H1 (cell line): ENCODE data around the gene SLC39A6. TPM values are rescaled to one million over a fixed set of nuclear protein-coding genes. Genes with fewer than 3 reads are reported as not detected.

ENCODE experiments used
- CTCF ChIA-PET: fragments of 300-600 bp; sonication (Branson Sonifier 250); formaldehyde crosslinking; loops from one replicate; lab custom pipeline; 2021; ENCODE audit not compliant: partially characterized antibody; lab: Charles Lee
- POLR2A ChIA-PET: fragments of 300-600 bp; sonication (Branson Sonifier 250); formaldehyde crosslinking; loops from one replicate; lab custom pipeline; 2021; ENCODE audit warnings: inconsistent platforms; ENCODE audit not compliant: partially characterized antibody; lab: Charles Lee
- DNase-seq, 2 experiments: peaks; one replicate each; pipeline versions ENCODE4 v3.0.0 to v3.0.0-alpha.2; 2010 to 2022; ENCODE audit warnings: low spot score in 2 of 2, low read depth in 1 of 2, mixed read lengths in 1 of 2
- FAIRE-seq: peaks from 2 replicates; lab custom pipeline; 2011; peaks lifted over from hg19 to GRCh38; lab: Jason Lieb, UNC
- H2AFZ ChIP-seq: 2 replicates; pipeline ENCODE4 v1.8.1; 2012; ENCODE audit warnings: low read length, inconsistent platforms
- H2AK5ac ChIP-seq: 2 replicates; pipeline ENCODE4 v1.6.1; 2013; ENCODE audit warnings: low read depth, low read length
- H2BK120ac ChIP-seq: replicated peaks from 2 replicates; pipeline ENCODE3; 2013; ENCODE audit warnings: low read depth, low read length, inconsistent platforms
- H2BK12ac ChIP-seq: 2 replicates; pipeline ENCODE4 v1.6.1; 2013; ENCODE audit warnings: low read depth, low read length
- H2BK15ac ChIP-seq: 2 replicates; pipeline ENCODE4 v1.6.1; 2013; ENCODE audit warnings: low read length
- H2BK20ac ChIP-seq: 2 replicates; pipeline ENCODE4 v1.6.1; 2013; ENCODE audit warnings: low read length
- H2BK5ac ChIP-seq: 2 replicates; pipeline ENCODE4 v1.6.1; 2013; ENCODE audit warnings: low read depth, low read length
- H3K14ac ChIP-seq: 2 replicates; pipeline ENCODE4 v1.6.1; 2013; ENCODE audit warnings: inconsistent platforms; ENCODE audit not compliant: insufficient read length
- H3K18ac ChIP-seq: 2 replicates; pipeline ENCODE4 v1.6.1; 2013; ENCODE audit warnings: low read length; ENCODE audit errors: extremely low read depth
- H3K23ac ChIP-seq: 2 replicates; pipeline ENCODE4 v1.6.1; 2013; ENCODE audit warnings: inconsistent platforms; ENCODE audit not compliant: insufficient read length
- H3K23me2 ChIP-seq: 2 replicates; pipeline ENCODE4 v1.6.1; 2013; ENCODE audit warnings: low read depth, low read length
- H3K27ac ChIP-seq: 2 replicates; pipeline ENCODE4 v1.6.1; 2011; ENCODE audit warnings: low read depth, low read length, inconsistent platforms
- H3K27me3 ChIP-seq, 4 experiments: replicated peaks in 1 of 4; 1 replicate in 1 of 4; 2 replicates in 3 of 4; pipeline versions ENCODE4 v1.6.1 to v1.8.1; 2011 to 2013; ENCODE audit warnings: low read length in 3 of 4, mild to moderate bottlenecking in 3 of 4, inconsistent platforms in 2 of 4, mixed read lengths in 2 of 4, moderate library complexity in 1 of 4; ENCODE audit not compliant: control insufficient read depth in 3 of 4, insufficient read depth in 3 of 4; ENCODE audit errors: extremely low read depth in 1 of 4
- H3K36me3 ChIP-seq, 4 experiments: 2 replicates each; pipeline versions ENCODE4 v1.6.1 to v1.8.1; 2011 to 2013; ENCODE audit warnings: mild to moderate bottlenecking in 4 of 4, low read length in 3 of 4, moderate library complexity in 2 of 4, control low read depth in 1 of 4, inconsistent platforms in 1 of 4; ENCODE audit not compliant: insufficient read depth in 4 of 4, control insufficient read depth in 2 of 4
- H3K4ac ChIP-seq: replicated peaks from 2 replicates; pipeline ENCODE3; 2013; ENCODE audit warnings: low read length, low read depth, mixed read lengths, inconsistent platforms; ENCODE audit not compliant: insufficient read length
- H3K4me1 ChIP-seq, 4 experiments: replicated peaks in 1 of 4; 1 replicate in 1 of 4; 2 replicates in 3 of 4; pipeline versions ENCODE4 v1.6.1 to v1.8.1; 2011 to 2013; ENCODE audit warnings: low read length in 3 of 4, inconsistent platforms in 2 of 4, mixed read lengths in 1 of 4; ENCODE audit not compliant: insufficient read depth in 4 of 4, control insufficient read depth in 3 of 4
- H3K4me2 ChIP-seq, 2 experiments: 2 replicates each; pipeline versions ENCODE4 v1.6.1 to v1.8.1; 2011 to 2013; ENCODE audit warnings: low read depth in 2 of 2, low read length in 2 of 2, control low read depth in 1 of 2, inconsistent platforms in 1 of 2, mild to moderate bottlenecking in 1 of 2; ENCODE audit not compliant: insufficient read depth in 1 of 2
- H3K4me3 ChIP-seq, 4 experiments: fragments of 200-600, 300-600 bp in 1 of 4; sonication (generic), shearing (Covaris generic), sonication (Bioruptor Twin) in 1 of 4; 2 replicates each; pipeline versions ENCODE4 v1.5.1 to v1.8.1; 2011 to 2016; ENCODE audit warnings: low read length in 4 of 4, low read depth in 3 of 4, control low read depth in 2 of 4, inconsistent platforms in 2 of 4, mild to moderate bottlenecking in 2 of 4, mixed read lengths in 1 of 4, moderate library complexity in 1 of 4; ENCODE audit not compliant: insufficient read depth in 2 of 4; ENCODE audit errors: extremely low read depth in 1 of 4
- H3K56ac ChIP-seq: replicated peaks from 2 replicates; pipeline ENCODE3; 2013; ENCODE audit warnings: low read depth, mild to moderate bottlenecking, mixed read lengths, low read length, inconsistent platforms; ENCODE audit not compliant: insufficient read length
- H3K79me1 ChIP-seq: 2 replicates; pipeline ENCODE4 v1.6.1; 2013; ENCODE audit warnings: low read depth, low read length, control low read depth
- H3K79me2 ChIP-seq, 2 experiments: 2 replicates each; pipeline versions ENCODE4 v1.6.1 to v1.8.1; 2012 to 2013; ENCODE audit warnings: low read length in 2 of 2, mild to moderate bottlenecking in 2 of 2, inconsistent platforms in 1 of 2; ENCODE audit not compliant: insufficient read depth in 2 of 2, control insufficient read depth in 1 of 2
- H3K9ac ChIP-seq, 4 experiments: replicated peaks in 1 of 4; 1 replicate in 1 of 4; 2 replicates in 3 of 4; pipeline versions ENCODE4 v1.6.1 to v1.8.1; 2011 to 2013; ENCODE audit warnings: low read depth in 3 of 4, low read length in 3 of 4, control low read depth in 2 of 4, mild to moderate bottlenecking in 2 of 4, moderate library complexity in 2 of 4, inconsistent platforms in 1 of 4; ENCODE audit errors: extremely low read depth in 1 of 4
- H3K9me3 ChIP-seq, 2 experiments: 2 replicates each; pipeline versions ENCODE4 v1.6.1 to v1.8.1; 2012 to 2013; ENCODE audit warnings: mild to moderate bottlenecking in 2 of 2, moderate library complexity in 2 of 2, control low read depth in 1 of 2, inconsistent platforms in 1 of 2, low read depth in 1 of 2, low read length in 1 of 2, mixed read lengths in 1 of 2; ENCODE audit not compliant: insufficient read depth in 2 of 2
- H4K20me1 ChIP-seq, 2 experiments: replicated peaks in 1 of 2; 2 replicates each; pipeline versions ENCODE3 to v1.8.1; 2011 to 2013; ENCODE audit warnings: inconsistent platforms in 2 of 2, low read length in 2 of 2, mild to moderate bottlenecking in 1 of 2; ENCODE audit not compliant: insufficient read depth in 2 of 2, control insufficient read depth in 1 of 2
- H4K5ac ChIP-seq: 2 replicates; pipeline ENCODE4 v1.6.1; 2013; ENCODE audit warnings: low read length, low read depth, mixed read lengths, inconsistent platforms; ENCODE audit not compliant: insufficient read length
- H4K8ac ChIP-seq: 2 replicates; pipeline ENCODE4 v1.8.0; 2013; ENCODE audit warnings: mild to moderate bottlenecking, moderate library complexity, low read length, inconsistent platforms; ENCODE audit not compliant: insufficient read depth; ENCODE audit errors: extremely low read depth
- H4K91ac ChIP-seq: replicated peaks from 2 replicates; pipeline ENCODE3; 2013; ENCODE audit warnings: low read length, mixed read lengths, inconsistent platforms; ENCODE audit not compliant: insufficient read length
- ATF2 ChIP-seq: IDR thresholded peaks from 2 replicates; pipeline ENCODE4 v1.6.1; 2012; ENCODE audit warnings: low read length, inconsistent platforms
- CREB1 ChIP-seq: IDR thresholded peaks from 2 replicates; pipeline ENCODE4 v1.6.1; 2012; ENCODE audit warnings: inconsistent platforms
- NRF1 ChIP-seq: IDR thresholded peaks from 2 replicates; pipeline ENCODE4 v1.6.1; 2011; ENCODE audit warnings: mild to moderate bottlenecking, low read depth, low read length, improper control_type of control experiment
- SIRT6 ChIP-seq: IDR thresholded peaks from one replicate; pipeline ENCODE4 v1.7.1; 2012; ENCODE audit warnings: low read length, inconsistent platforms
- ZNF274 ChIP-seq: IDR thresholded peaks from 2 replicates; pipeline ENCODE4 v1.7.0; 2012; ENCODE audit warnings: low read length, borderline replicate concordance; ENCODE audit errors: extremely low read depth
- WGBS, 2 experiments: shearing (Covaris generic) in 1 of 2; methylation state at CpG; one replicate each; pipeline versions ENCODE4 v1.1.6 to v1.1.7; 2013 to 2015; ENCODE audit warnings: low lambda C conversion rate in 2 of 2, mixed read lengths in 2 of 2, inconsistent platforms in 1 of 2, low coverage in 1 of 2, missing lambda C conversion rate in 1 of 2; ENCODE audit not compliant: insufficient replicate concordance in 2 of 2, insufficient coverage in 1 of 2, insufficient read length in 1 of 2; ENCODE audit errors: extremely low coverage in 1 of 2, missing lambda C conversion rate in 1 of 2; 5-methylcytosine and 5-hydroxymethylcytosine counted together
- polyA plus RNA-seq, 7 experiments: library from polyadenylated mRNA; depleted of rRNA in 3 of 7; stranded (reverse) in 5 of 7; unstranded in 2 of 7; fragments of >200 nt in 5 of 7; fragments of 200-250 nt in 2 of 7; gene quantifications; 1 replicate in 5 of 7; 2 replicates in 1 of 7; 4 replicates in 1 of 7; pipeline versions ENCODE4 v1.2.1 to v1.2.3, GENCODE V29; 2011 to 2013; ENCODE audit warnings: missing spikeins in 2 of 7, mixed read lengths in 2 of 7
- total RNA-seq: library from RNA; stranded (reverse); fragmentation: NEBNext Ultra II Directional; extraction: Animal tissue kit (Norgen Biotek cat#: 25700); gene quantifications from 2 replicates; pipeline ENCODE4 v1.2.1, GENCODE V29; 2021

Gene SLC39A6
- total and polyA plus RNA-seq, 2 of the 8 experiments (the other 6 are each of a cell fraction or from before 2014, with no cell fraction given), result 36.8 to 55.4 TPM

GRCh38 chr18:36114738-36115137 lies 14.4 kb downstream of the SLC39A6 start:
- Histone ChIP-seq H3K9me3 (no peaks in the 10 kb centered on the region), H3K4me1 (no peaks in the 10 kb centered on the region), H3K4me2 (no peak overlapping the region), H3K27ac (no peak overlapping the region), H3K18ac (no peak overlapping the region), H3K4me3 (no peak overlapping the region), H4K8ac (no peak overlapping the region), H2BK20ac (no peak overlapping the region), H4K91ac (no peak overlapping the region), H2AFZ (no peak overlapping the region), H3K14ac (no peak overlapping the region), H3K23me2 (no peaks in the 10 kb centered on the region), H3K56ac (no peak overlapping the region), H4K20me1 (peaks cover 0 to 2% of the 10 kb centered on the region in 2 experiments), H3K36me3 (peaks cover 12 to 69% (median 40%) of the 10 kb centered on the region in 4 experiments), H3K27me3 (no peaks in the 10 kb centered on the region), H2BK120ac (no peak overlapping the region), H2BK12ac (no peak overlapping the region), H3K79me2 (no peaks in the 10 kb centered on the region), H2BK15ac (no peak overlapping the region), H3K23ac (no peak overlapping the region), H3K79me1 (no peaks in the 10 kb centered on the region; the same call in 1 of the 2 replicates), H2AK5ac (no peak overlapping the region), H3K4ac (no peak overlapping the region), H4K5ac (no peak overlapping the region), H2BK5ac (no peak overlapping the region), H3K9ac (no peak overlapping the region)
- TF ChIP-seq CREB1 (no peak), ZNF274 (no peak), ATF2 (no peak), NRF1 (no peak), SIRT6 (no peak)
- WGBS, 2 experiments, result 89% methylated on average over 1 of the region's 1 CpG; no CpG with 5 or more reads in 1 of the 2 experiments
- DNase-seq, result no peak
- ChIA-PET CTCF (interaction anchor here (0.6 kb wide), 1 partner anchor 142 kb away, joined by 3 read pairs; no protein-coding TSS in a partner anchor), POLR2A (no interaction called here)
- FAIRE-seq, result no peak
